ENCODE results near the gene CLEC5A. TPM values are rescaled to one million over a fixed set of nuclear protein-coding genes. Genes with fewer than 3 reads are reported as not detected.

The CLEC5A gene
- total and polyA plus RNA-seq, 2 of the 8 experiments (the other 6 are each of a cell fraction or from before 2014, with no cell fraction given), result not detected

DNA sequence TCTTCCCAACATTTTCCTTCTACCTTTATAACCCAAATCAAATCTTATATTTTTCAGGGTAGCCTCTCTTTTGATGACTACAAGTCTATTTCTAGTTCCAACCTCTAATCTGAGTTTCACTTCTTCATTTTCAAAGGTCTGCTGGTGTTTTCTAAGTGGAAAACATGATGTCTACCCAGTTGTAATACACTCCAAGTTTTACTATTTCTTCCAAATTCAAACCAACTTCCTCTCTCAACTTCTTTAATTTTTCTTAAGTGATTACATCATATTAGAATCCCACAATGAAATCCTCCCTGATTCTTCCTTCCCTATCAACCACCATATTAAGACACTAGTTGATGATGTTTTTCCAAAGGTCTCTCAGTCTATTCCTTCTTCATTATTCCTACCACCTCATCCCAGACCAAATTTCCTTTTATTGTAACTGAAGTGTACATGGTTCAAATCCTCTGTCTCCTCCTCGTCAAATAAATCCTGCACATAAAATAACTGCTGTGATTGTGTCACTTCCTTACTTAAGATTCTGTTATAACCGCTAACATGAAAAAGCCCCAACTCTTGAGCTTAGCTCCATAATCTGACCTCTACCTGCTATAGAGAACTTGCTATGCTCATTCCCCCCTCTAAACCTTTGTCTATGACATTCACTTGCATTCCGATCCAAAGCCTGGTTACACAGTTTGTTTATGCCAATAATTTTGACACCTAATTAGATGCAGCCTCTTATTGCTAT, 14.1 kb upstream of the CLEC5A start:
- no peak overlapping the region for H3K56ac ChIP-seq (replicated peaks; ENCODE audit: insufficient read length, low read depth, low read length)
- no peak overlapping the region for H3K27ac ChIP-seq (ENCODE audit: low read depth, low read length)
- H3K27me3 ChIP-seq (replicated peaks in 1 of 4; ENCODE audit: control insufficient read depth in 3 of 4, extremely low read depth in 1 of 4, insufficient read depth in 3 of 4, low read length in 3 of 4), result no peaks in the 10 kb centered on the region
- no peak overlapping the region for H2AK5ac ChIP-seq (ENCODE audit: low read depth, low read length)
- no peaks in the 10 kb centered on the region for H3K36me3 ChIP-seq (ENCODE audit: control insufficient read depth in 2 of 4, insufficient read depth in 4 of 4, low read length in 3 of 4)
- H4K8ac ChIP-seq (ENCODE audit: extremely low read depth, insufficient read depth, low read length), result no peak overlapping the region
- H3K14ac ChIP-seq (ENCODE audit: insufficient read length), result no peak overlapping the region
- H4K5ac ChIP-seq (ENCODE audit: insufficient read length, low read depth, low read length), result no peak overlapping the region
- no peaks in the 10 kb centered on the region for H3K9me3 ChIP-seq (ENCODE audit: insufficient read depth in 2 of 2, low read depth in 1 of 2, low read length in 1 of 2)
- WGBS, 2 experiments (ENCODE audit: extremely low coverage in 1 of 2, insufficient coverage in 1 of 2, insufficient read length in 1 of 2, insufficient replicate concordance in 2 of 2, low coverage in 1 of 2, low lambda C conversion rate in 2 of 2, missing lambda C conversion rate in 1 of 2), result 90% methylated on average over 3 of the region's 3 CpGs; no CpG with 5 or more reads in 1 of the 2 experiments
- H3K23me2 ChIP-seq (ENCODE audit: low read depth, low read length), result no peaks in the 10 kb centered on the region
- H3K4me1 ChIP-seq (replicated peaks in 1 of 4; ENCODE audit: control insufficient read depth in 3 of 4, insufficient read depth in 4 of 4, low read length in 3 of 4), result no peaks in the 10 kb centered on the region
- no peaks in the 10 kb centered on the region for H4K20me1 ChIP-seq (replicated peaks in 1 of 2; ENCODE audit: control insufficient read depth in 1 of 2, insufficient read depth in 2 of 2, low read length in 2 of 2)
- ChIA-PET CTCF (ENCODE audit: partially characterized antibody) (interaction anchor here (1.2 to 1.3 kb wide), 2 partner anchors 14 to 341 kb away, joined by 3 read pairs; no protein-coding TSS in a partner anchor), POLR2A (ENCODE audit: partially characterized antibody) (no interaction called here)
- no peak for TF ChIP-seq JUND (IDR thresholded peaks at IDR 0.05; ENCODE audit: low read length)
- TF ChIP-seq, protein P1, sequence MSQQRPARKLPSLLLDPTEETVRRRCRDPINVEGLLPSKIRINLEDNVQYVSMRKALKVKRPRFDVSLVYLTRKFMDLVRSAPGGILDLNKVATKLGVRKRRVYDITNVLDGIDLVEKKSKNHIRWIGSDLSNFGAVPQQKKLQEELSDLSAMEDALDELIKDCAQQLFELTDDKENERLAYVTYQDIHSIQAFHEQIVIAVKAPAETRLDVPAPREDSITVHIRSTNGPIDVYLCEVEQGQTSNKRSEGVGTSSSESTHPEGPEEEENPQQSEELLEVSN (IDR thresholded peaks at IDR 0.05), result no peak
- TF ChIP-seq NRF1 (IDR thresholded peaks at IDR 0.05; ENCODE audit: low read depth, low read length), result no peak
- no peak for TF ChIP-seq SIRT6 (IDR thresholded peaks at IDR 0.05; ENCODE audit: low read length)
- no peak for TF ChIP-seq RNF2 (IDR thresholded peaks at IDR 0.05; ENCODE audit: borderline replicate concordance, low read depth, low read length, missing control alignments, poor library complexity, severe bottlenecking)
- TF ChIP-seq GABPA (IDR thresholded peaks at IDR 0.05; ENCODE audit: borderline replicate concordance, insufficient read depth, low read length), result no peak
- no peak for TF ChIP-seq MAFK (IDR thresholded peaks at IDR 0.05; ENCODE audit: low read depth, low read length)
- TF ChIP-seq POLR2AphosphoS5 (IDR thresholded peaks at IDR 0.05; ENCODE audit: low read depth, low read length), result no peak
- no peak for TF ChIP-seq NANOG (IDR thresholded peaks at IDR 0.05; ENCODE audit: insufficient read depth, low read depth, low read length, poor library complexity, severe bottlenecking)
- TF ChIP-seq TCF12 (IDR thresholded peaks at IDR 0.05; ENCODE audit: low read depth, low read length), result no peak
- no peak for TF ChIP-seq CREB1 (IDR thresholded peaks at IDR 0.05)
- H2BK12ac ChIP-seq (ENCODE audit: low read depth, low read length), result no peak overlapping the region
- H2BK20ac ChIP-seq (ENCODE audit: low read length), result no peak overlapping the region
- no peak for FAIRE-seq
- H3K79me1 ChIP-seq (ENCODE audit: low read depth, low read length), result no peaks in the 10 kb centered on the region
- H3K9ac ChIP-seq (replicated peaks in 1 of 4; ENCODE audit: extremely low read depth in 1 of 4, low read depth in 3 of 4, low read length in 3 of 4), result no peak overlapping the region
- no peak overlapping the region for H3K4me3 ChIP-seq (ENCODE audit: extremely low read depth in 1 of 4, insufficient read depth in 2 of 4, low read depth in 3 of 4, low read length in 4 of 4)
- no peak overlapping the region for H2AFZ ChIP-seq (ENCODE audit: low read length)
- H2BK15ac ChIP-seq (ENCODE audit: low read length), result no peak overlapping the region
- no peak overlapping the region for H3K18ac ChIP-seq (ENCODE audit: extremely low read depth, low read length)
- no peak for DNase-seq (ENCODE audit: low read depth in 1 of 2, low spot score in 2 of 2)
- H4K91ac ChIP-seq (replicated peaks; ENCODE audit: insufficient read length, low read length), result no peak overlapping the region
- no peak overlapping the region for H3K23ac ChIP-seq (ENCODE audit: insufficient read length)
- H3K4ac ChIP-seq (replicated peaks; ENCODE audit: insufficient read length, low read depth, low read length), result no peak overlapping the region
- H2BK120ac ChIP-seq (replicated peaks; ENCODE audit: low read depth, low read length), result no peak overlapping the region
- H3K4me2 ChIP-seq (ENCODE audit: insufficient read depth in 1 of 2, low read depth in 2 of 2, low read length in 2 of 2), result no peak overlapping the region
- no peaks in the 10 kb centered on the region for H3K79me2 ChIP-seq (ENCODE audit: control insufficient read depth in 1 of 2, insufficient read depth in 2 of 2, low read length in 2 of 2)
- no peak overlapping the region for H2BK5ac ChIP-seq (ENCODE audit: low read depth, low read length)
